Smooth muscle cell of the brain vasculature (primary cell): ENCODE measurements around the gene ZNF30.
"Not testable (repeated sequence)": the region's sequence is repeated elsewhere in the genome, so short reads cannot be mapped to it uniquely, and the experiment has no call there.

ENCODE experiments used
- DNase-seq: peaks from one replicate; pipeline ENCODE4 v3.0.0-alpha.2; 2012; ENCODE audit warnings: low read depth, low spot score

Gene ZNF30

GRCh38 chr19:34926685-34927375 is at the start of gene ZNF30:
TSS of gene ZNF30 (plus strand) at chr19:34926903. CDS start at chr19:34929948, 3,045 bp downstream.
- DNase-seq, result peak; percentile 72

GRCh38 chr19:34879563-34879962 is 47.1 kb upstream of the ZNF30 start:
- DNase-seq, result no peak

GRCh38 chr19:34880034-34880433 is 46.7 kb upstream of the ZNF30 start:
- no peak for DNase-seq

GRCh38 chr19:34881982-34882381 is 44.7 kb upstream of the ZNF30 start:
- no peak for DNase-seq

- no peak for DNase-seq
Observed at GRCh38 chr19:34888091-34888490, 38.6 kb upstream of the ZNF30 start.

GRCh38 chr19:34900245-34900644 is 26.5 kb upstream of the ZNF30 start:
- DNase-seq, result no peak

- no peak for DNase-seq
Observed at GRCh38 chr19:34904664-34905527, 21.8 kb upstream of the ZNF30 start.

GRCh38 chr19:34910770-34911169 is 15.9 kb upstream of the ZNF30 start:
- DNase-seq, result no peak

GRCh38 chr19:34917144-34917543 is 9.6 kb upstream of the ZNF30 start:
- not testable (repeated sequence) for DNase-seq

- no peak for DNase-seq
Observed at GRCh38 chr19:34918190-34918589, 8.5 kb upstream of the ZNF30 start.

- DNase-seq, result not testable (repeated sequence)
Observed at GRCh38 chr19:34920090-34920786, 6.5 kb upstream of the ZNF30 start.

GRCh38 chr19:34925278-34925855 is 1.3 kb upstream of the ZNF30 start:
- no peak for DNase-seq

- no peak for DNase-seq
Observed at GRCh38 chr19:34926361-34926684, 380 bp upstream of the ZNF30 start.

- no peak for DNase-seq
Observed at GRCh38 chr19:34932494-34932893, 5.8 kb downstream of the ZNF30 start.

- no peak for DNase-seq
Observed at GRCh38 chr19:34936184-34936583, 9.5 kb downstream of the ZNF30 start.

GRCh38 chr19:34938886-34939285 is 12.2 kb downstream of the ZNF30 start:
- no peak for DNase-seq

GRCh38 chr19:34943861-34944573 is 17.3 kb downstream of the ZNF30 start:
- no peak for DNase-seq

- no peak for DNase-seq
Observed at GRCh38 chr19:34953092-34953491, 26.4 kb downstream of the ZNF30 start.

- no peak for DNase-seq
Observed at GRCh38 chr19:34957830-34958751, 31.4 kb downstream of the ZNF30 start.

GRCh38 chr19:34959021-34959420 is 32.3 kb downstream of the ZNF30 start:
- DNase-seq, result no peak
